ENCODE measurements around the gene NSFL1C.

NSFL1C gene

DNA sequence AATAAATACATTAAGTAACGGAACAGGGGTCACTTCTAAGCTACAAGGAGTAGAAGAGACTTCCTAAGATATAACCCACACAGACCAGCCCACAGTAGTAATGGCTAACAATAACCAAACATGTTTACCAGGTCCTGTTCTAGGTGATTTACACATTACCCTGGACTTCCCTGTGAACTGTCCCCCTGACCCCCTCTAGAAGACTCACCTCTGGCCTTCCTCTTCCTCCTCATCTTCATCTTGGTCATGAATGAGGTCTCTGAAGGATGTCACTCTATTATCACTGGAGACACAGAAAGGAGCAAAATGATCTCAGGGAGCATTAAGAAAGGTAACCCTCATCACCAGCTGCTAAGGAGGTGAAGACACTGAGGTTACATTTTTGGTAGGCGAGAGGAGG lies 8.7 kb downstream of the NSFL1C start:
- DNase-seq, result no peak

DNA sequence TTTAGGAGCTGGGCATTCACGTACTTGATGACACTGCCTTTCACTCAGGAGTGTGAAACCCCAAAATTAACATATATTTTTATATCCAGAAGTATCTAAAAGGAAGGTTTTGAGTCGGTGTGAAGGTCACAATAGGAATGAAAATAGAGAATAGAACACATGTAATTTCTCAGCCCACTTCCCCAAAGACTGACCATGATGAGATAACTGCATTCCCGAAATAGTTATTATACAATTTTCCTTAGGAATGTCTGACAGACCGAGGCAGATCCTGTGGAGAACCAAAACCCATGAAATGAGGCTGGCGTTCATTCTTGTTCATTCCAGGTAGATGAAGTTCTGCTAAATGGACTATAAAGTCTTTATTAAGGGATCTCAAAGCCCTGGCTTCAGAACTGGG lies 10.3 kb downstream of the NSFL1C start:
- no peak for DNase-seq

DNA sequence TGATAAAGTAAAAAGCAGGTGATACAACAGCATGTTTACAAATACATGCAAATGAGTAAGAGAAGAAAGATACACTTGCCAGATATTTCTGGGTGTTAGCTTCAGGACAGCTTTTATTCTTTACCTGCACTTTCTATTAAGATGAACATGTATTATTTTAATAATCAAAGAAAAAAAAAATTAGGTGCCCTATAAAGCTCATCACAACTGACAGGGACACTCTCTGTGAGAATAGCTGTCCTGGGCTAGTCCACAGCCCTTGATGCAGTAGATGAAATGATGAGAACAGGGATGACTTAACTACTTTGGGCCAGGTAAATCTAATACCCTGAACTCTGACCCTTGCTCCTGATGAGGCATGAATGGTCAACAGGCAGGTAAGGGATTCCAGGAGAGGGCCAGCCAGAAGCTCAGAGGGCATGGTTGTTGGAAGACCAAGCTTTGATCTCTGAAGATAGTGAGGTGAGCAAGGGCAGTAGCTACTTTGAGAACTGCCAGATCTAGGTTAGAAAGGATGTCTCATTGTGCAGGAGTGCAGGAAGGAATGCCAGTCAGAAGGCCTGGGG lies 15.6 kb downstream of the NSFL1C start:
- DNase-seq, result no peak

DNA sequence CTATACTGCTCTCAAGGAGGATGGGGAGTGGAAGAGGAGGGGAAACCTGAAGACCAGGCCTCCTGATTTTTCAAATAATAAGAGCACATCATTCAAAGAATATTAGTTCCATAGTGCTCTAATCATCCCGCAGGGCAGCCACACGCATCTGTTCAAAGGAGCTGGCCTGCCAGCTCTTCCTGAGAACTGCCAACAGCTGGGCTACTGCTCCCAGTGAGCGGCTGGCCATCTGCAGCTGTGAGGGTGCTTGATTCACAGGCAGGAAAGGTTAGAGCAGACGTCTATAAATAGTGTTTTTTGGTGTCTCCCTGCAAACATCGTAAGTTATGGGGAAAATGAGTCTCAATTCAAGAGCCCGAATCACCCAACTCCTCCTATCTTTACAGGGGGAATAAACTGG lies 17.3 kb downstream of the NSFL1C start:
- no peak for DNase-seq

DNA sequence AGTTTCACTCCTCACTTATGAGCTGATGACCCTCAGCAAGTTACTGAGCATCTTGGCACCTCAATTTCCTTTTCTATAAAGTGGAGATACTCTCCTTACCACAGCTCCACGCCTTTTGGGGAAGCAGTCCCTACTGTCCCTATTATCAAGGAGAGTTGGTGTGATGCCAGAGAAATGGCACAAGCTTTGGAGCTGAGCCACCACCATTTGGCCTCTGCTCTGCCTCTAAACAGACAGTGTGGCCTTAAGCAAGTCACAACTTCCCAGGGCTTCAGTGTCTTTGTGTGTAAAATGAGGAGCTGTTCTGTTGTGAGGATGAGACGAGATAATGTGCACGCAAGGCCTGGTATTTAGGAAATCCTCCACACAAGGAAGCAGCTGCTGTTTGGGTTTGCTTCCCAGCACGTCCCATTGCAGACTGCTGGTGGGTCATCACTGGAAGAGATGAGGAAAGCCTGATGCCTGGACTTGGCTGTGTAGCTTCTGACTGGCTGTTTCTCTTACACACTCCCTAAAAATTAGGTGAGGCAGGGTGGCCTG lies 18.5 kb downstream of the NSFL1C start:
- no peak for DNase-seq

DNA sequence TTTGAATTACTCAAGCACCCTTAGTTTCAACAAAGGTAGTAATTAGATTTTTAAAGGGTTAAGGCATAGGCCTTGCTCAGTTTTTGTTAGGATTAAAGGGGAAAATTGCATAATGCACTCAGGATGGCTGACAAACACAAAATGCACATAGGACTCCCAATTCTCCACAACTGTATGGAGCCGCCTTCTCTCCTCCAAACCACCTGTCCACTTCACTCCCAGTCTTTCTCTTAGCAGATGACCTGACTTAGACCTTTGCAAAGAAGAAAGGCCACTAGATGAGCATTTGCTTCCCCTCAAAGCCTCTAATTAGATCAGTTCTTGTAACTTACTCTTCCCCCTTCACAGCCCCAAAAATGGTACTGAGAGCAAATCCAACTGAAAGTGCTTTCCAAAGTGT lies 20.1 kb downstream of the NSFL1C start:
- no peak for DNase-seq

DNA sequence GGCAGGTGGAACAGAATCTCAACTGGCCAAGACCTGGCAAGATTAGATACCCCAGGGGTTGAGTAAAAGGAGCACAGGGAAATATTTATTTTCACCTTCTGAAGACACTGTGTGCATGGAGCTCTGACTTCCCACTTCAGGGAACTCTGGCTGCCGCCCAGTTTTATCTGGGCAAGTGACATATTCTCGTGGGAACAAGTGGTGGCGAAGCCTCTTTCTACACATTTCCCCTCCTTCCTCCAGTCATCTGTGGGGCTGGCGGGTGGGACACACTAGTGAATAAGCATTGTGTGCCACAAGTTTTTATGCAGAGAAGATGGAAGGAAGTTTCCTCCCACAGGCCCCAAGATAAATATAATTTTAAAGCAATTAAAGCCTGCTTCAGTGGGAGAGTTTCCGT lies 23.6 kb downstream of the NSFL1C start:
- no peak for DNase-seq

DNA sequence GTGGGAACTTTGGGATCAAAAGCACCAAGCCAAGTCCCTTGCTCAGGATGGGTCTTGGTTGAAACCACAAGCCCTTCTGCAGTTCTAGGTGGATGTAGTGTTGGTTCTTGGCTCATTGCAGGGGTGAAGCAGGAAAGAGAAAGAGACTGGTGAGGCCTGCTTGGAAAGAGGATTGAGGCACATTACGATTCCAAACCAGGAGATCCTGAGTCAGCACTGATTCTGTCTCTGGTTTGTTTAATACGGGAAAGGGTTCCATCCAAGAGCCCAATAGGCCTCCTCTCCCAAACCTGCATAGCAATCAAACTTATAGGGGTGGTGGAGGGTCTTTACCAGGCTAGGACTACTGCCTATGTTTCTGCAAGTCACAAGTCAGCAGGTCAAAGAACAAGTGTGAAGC lies 24.3 kb downstream of the NSFL1C start:
- DNase-seq, result no peak

DNA sequence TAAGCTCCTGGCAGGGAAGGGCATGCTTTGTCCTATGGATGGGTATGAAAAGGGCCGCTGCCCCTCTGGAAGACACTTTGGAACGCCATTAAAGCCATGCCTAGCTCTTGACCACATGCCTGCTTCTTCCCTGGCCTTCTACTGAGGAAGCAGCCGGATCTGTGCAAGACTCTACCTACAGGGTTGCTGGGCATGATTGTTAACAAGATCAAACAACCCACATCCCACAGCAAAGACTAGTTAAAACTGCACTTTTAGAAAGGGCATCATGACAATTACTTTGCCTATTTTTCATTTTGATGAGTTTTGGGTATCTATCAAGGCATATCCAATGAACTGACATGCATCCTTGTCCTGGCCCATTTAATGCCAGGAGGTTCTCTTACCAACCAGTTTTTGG lies 25.5 kb downstream of the NSFL1C start:
- no peak for DNase-seq

DNA sequence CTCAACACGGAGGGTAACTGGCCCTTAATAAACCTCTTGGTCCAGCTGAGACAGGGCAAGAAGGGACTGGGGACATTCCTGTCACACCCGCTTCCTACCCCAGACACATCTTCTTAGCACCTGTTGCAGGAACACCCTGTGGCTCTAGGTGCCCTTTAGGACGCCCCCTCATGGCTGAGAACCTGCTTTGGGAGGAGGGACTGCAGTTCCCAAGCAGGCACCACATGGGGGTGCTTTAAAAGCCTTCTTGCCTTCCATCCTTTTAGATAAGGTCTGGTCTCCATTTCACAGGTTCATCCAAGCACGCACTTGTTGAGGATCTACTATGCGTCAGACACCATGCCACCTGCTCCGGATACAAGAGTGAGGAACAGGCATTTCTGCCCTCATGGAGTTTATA lies 26.6 kb downstream of the NSFL1C start:
- no peak for DNase-seq

DNA sequence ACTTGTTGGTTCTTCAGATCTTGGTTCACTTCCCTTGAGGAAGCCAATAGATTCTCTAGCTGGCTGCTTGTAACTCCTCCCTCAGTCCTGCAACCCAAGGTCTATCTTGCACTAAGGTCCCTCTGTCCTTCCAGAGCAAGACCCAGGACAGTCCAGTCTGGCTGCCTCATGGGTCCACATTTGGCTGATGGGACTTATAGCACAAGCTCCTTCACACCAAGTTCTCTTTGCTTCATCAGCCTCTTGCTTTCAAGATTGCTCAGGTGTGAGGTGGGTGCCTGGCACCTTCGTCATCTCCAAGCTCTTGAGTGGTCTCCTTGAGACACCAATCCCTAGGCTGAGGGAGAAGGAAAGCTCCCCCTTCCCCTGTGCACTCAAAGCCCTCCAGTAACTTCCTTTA lies 28.3 kb downstream of the NSFL1C start:
- no peak for DNase-seq

DNA sequence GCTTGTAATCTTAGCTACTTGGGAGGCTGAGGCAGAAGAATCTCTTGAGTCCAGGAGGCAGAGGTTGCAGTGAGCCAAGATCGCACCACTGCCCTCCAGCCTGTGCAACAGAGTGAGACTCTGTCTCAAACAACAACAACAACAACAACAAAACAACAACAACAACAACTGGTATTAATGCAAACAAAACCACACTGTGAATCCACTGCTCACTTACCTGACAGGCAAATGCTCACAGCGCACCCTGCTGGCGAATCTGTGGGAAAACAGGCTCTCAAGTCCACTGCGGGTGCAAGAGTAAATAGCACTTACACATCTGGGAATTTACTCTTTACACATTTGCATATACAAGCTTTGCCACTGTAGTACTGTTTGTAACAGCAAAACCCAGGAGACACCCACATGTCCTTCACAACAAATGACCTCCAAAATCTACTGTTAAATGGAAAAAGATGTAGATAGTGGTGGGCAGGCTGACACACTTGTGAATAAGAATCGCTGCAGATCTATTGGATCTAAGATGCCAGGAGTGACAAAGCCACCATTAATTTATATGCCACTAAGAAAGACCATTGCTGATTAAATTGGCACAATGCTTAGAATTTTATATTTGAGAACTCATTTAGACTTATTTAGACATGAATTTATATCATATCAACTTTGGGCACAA lies 29.3 kb downstream of the NSFL1C start:
- peak; percentile 81 for DNase-seq

DNA sequence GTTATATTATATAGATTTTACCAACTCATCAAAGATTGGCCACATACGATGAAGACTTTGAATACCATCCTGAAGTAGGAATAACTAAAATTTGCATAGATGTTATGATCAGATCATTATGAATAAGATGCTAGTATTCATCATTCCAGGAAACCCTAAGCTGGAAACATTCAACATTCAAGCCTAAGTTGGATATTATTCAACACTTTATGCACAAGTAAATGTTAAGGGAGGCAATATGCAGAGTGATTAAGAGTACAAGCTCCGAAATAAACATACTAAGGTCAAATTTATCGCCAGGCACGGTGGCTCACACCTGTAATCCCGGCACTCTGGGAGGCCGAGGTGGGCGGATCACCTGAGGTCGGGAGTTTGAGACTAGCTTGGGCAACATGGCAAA lies 30.4 kb downstream of the NSFL1C start:
- no peak for DNase-seq

DNA sequence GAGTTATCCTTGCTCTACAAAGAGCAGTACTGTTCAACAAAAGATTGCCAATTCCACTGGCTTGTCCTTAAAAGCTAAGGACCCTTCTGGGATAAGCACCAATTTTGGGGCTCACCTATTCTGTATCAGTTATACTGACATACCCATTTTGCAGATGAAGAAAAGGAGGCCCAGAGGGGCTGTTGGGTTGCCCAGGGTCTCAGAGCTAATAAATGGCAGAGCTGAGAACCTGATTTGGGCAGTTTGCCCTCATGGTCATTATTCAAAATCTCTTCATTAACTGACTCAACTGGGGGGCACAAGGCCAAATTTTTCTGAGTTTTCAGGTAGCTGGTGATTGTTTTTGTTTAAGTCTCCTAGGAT lies 31.3 kb downstream of the NSFL1C start:
- no peak for DNase-seq

DNA sequence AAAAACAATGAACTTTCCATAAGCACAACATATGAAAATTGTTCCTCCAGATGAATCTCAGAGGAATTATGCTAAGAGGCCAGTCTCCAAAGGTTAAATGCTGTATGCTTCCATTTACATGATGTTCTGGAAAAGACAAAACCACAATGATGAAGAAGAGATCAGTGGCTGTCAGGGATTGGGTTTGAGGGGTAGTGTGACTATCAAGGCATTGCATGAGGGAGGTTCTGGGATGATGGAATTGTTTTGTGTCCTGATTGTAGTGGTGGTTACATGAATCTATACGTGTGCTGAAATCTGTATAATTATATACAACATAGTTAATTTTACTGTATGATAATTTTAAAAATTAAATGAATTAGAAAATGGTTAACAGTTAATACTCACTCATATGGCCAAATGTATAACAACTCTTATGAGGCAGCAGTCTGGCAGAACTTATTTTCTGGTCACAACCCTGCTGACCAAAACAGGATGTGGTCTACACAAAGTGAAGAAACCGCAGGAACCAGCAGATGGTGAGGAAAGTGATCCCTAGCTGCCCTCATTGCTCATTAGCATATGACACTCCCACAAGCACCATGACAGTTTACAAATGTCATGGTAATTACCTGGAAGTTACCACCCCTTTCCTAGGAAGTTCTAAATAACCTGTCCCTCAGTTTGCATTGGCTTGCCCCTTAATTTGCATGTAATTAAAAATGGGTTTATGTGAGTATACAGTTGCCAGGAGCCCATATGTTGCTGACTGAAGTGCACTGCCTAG lies 31.9 kb downstream of the NSFL1C start:
- DNase-seq, result peak; percentile 67

DNA sequence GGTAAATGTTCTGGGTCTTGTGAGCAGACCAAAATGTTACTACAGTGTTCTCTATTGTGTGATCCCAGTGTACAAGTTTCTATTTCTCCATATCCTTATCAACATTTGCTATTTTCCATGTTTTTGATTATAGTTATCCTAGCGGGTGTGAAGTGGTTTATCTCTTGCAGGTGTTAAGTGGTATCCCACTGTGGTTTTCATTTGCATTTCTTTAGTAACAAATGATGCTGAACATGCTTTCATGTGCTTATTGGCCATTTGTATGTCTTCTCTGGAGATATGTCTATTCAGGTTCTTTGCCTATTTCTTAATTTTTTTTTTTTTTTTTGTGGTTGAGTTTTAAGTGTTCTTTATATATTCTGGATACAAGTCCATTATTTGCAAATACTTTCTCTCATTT lies 35.5 kb downstream of the NSFL1C start:
- DNase-seq, result no peak

DNA sequence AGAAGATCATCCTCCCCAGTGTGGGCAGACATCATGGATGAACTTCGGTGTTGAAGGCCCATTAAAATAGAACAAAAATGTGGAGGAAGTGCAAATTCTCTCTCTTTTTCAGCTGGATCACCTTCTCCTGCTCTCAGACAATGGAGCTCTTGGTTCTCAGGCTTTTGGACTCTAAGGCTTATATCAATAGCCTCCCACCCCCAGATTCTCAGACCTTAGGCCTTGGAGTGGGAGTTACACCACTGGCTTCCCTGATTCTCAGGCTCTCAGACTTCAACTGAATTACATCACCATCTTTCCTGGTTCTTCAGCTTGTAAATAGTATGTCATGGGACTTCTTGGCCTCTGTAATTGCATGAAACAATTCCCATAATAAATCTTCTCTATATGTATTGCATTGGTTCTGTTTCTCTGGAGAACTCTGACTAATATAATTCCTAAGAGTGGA lies 36.6 kb downstream of the NSFL1C start:
- DNase-seq, result no peak

DNA sequence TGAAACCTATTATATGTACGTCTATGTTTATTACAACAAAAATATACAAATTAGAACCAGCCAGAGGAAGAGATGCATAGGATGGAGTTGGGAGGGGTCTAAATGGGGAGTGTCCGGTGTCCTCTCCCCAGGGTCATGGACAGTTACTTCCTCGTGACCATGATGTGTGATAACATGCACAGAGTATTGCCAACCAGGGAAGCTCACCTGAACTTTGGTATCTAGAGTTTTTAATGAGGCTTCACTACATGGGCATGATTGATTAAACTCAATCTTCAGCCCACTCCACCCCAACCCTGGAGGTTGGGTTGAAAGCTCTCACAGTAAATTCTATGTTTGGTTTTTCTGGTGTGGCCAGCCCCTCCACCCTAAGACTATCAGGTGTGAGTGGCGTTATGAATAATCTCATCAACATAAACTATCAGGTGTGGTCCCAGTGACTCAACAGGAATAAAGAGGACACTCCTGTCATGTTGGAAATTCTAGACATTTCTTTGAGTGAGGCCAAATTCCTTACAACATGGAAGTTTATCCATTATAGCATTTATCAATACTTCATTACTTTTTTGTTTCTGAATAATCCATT lies 37.4 kb downstream of the NSFL1C start:
- DNase-seq, result no peak

DNA sequence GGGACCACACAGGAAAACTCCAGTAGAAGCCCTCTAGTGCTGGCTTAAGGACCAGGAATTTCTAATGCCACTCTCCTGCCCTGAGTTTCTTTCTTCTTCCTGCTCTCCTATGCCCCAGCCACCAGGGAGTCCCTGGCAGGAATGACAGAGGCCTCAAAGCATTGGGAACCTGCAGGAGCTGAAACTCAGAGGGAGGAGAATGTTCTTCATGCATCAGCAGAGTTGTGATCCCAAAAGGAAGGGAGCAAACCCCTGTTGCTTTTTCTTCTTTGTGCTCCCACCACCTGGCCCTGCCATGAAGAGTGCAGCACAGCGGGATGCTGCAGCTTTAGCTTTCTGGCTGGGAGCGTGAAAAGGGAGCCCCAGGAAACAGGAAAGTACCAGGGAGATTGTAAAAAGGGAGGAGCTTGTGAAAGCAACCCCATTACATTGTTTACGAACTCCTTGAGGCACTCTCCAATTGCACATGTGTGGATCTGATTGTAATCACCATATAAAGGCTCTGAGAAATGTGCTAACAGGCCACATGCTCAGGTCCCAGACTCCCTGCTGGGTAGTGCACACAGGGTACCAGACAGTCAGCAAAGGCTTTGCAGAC lies 39.1 kb downstream of the NSFL1C start:
- no peak for DNase-seq

DNA sequence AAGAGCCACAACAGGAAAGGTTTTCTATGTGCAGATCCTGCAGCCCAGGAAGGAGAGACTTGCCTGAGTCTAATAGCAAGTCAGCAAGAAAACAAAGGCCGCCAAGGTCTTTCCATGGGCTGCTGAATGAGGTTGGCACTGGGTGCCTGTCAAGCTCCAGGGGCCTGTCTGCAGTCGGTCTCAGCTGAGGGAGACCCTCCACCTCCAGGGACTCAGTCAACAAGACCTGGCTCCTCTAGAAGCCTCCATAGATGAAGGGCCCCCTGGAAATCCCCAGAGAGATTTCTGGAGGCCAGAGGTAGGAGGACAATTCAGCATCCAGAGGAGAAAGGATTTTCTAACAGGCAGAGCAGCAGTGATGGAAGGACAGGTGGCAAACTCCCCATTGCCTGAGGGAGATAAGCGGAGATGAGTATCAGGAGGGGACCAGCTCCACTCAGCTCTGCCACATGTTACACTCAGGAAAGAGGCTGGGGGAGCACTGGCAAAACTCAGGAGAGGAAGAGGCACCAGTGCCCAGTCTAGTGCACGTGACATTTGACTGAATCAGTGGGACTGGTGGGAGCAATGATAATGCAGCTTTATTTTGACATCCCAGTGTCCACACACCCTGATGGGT lies 40.3 kb downstream of the NSFL1C start:
- DNase-seq, result no peak

DNA sequence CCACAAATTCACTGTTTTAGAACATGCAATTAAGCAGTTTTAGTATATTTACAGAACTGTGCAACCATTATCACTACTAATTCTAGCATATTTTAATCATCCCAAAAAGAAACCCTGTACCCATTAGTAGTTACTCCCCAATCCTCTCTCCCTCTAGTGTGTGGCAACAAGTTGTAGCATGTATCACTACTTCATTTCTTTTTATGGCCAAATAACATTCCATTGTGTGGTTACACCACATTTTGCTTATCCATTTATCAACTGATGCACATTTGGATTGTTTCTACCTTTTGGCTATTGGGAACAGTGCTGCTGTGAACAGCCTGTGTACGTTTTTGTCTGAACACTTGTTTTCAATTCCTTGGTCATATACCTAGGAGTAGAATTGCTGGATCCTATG lies 42.3 kb downstream of the NSFL1C start:
- no peak for DNase-seq

DNA sequence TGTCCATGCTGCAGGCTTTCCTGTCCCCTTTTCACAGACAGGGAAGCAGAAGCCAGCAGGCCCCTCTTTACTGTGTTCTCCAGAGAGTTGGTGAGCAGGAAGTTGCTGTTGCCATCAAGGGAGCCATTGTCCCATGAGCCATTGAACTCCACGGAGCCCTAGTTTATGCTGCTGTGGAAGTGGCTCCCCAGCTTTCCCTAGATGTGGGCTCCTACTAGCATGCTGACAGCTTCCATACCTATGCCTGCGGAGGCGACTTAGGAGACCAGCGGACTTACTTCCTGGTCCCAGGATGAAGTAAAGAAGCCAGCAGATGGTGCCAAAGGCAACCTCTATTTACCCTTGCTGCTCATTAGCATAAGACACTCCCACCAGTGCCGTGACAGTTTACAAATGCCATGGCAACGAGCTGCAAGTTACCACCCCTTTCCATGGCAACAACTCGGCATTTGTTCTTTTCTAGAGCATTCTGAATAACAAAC lies 43.0 kb downstream of the NSFL1C start:
- DNase-seq, result peak; percentile 68

DNA sequence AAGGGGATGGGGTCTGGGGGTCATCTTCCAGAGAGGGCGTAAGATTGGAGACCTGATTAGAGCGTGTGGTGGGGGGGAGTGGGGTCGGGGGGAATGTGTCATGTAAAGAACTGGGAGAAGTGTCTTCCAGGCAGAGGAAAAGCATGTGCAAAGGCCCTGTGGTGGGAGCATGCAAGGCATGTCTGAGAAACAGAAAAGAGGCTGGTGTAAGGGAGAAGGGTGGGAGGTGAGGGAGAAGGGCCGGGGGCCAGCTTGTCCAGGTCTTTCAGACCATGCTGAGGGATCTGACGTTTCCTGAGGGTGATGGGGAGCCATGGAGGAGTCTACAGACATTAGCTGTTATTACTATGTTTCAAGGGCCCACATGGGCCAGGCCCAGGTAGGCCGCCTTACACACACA lies 43.4 kb downstream of the NSFL1C start:
- no peak for DNase-seq

Measured in NCI-H526 treated with DMSO at 0.1 percent for 48 hours (cell line).